ENCODE measurements around the gene SMTN. TPM values are rescaled to one million over a fixed set of nuclear protein-coding genes. Genes with fewer than 3 reads are reported as not detected.
A peak's percentile ranks its signal among the peaks of the same experiment; 100 is the strongest.

SMTN gene
- total and polyA plus RNA-seq, 4 donors = 97.7 to 1,240 (median 571) TPM

DNA sequence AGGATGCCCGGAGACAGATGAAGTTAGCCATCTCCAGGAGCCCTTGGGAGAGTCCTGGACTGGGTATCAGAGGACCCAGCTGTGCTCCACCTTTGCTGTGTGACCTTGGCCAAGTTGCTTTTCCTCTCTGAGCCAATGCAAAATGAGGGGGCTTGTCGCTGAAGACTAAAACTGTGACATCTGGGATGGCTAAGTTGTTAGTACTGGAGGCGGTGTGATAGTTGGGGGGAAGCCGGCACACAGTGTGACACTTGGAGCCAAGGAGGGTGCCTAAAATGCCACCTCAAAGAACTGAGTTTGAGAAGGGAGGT is 42.1 kb downstream of the SMTN start:
- 73 to 79% methylated on average over 4 of the region's 4 CpGs for WGBS, 2 donors
- Histone ChIP-seq H3K4me3 (ENCODE audit: low read length in 2 of 2) (peak overlapping the region in 1 of 2 donors; percentile 40), H3K27me3 (ENCODE audit: control insufficient read depth in 1 of 2, insufficient read depth in 2 of 2, low read length in 1 of 2) (no peaks in the 10 kb centered on the region), H3K4me1 (ENCODE audit: control insufficient read depth in 1 of 2, insufficient read depth in 2 of 2, low read length in 2 of 2) (no peaks in the 10 kb centered on the region), H3K9me3 (ENCODE audit: control insufficient read depth, low read length) (no peaks in the 10 kb centered on the region), H3K27ac (ENCODE audit: low read depth in 1 of 2, low read length in 2 of 2) (no peak overlapping the region), H3K36me3 (ENCODE audit: control insufficient read depth in 1 of 2, insufficient read depth in 2 of 2, low read length in 1 of 2) (no peaks in the 10 kb centered on the region)
- intact Hi-C loops (cut with DNase I) = loop anchor here in 1 of 2 donors (5.0 kb wide), 1 partner anchor 89 kb away; the partner anchor contains the start of gene LIMK2
- DNase-seq = no peak
- ATAC-seq (ENCODE audit: low FRiP score) = no peak

DNA sequence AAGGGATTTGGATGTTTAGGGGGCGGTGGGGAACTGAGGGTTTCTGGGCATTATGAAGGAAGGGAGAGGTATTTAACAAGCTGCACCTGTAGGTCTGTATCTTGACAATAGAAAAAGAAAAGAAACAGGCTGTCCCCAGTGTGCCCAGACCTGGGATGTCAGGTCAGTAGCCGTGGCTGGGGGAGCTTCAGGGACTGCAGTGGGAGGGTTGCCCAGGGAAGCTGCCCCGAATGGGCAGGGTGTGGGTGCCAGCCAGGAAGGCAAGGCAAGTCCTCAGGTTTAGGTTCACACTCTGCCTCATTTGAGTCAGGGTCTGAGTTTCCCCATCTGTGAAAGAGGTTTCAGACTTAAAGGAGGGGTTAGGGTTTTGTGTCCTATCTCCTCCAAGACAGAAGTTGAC is 43.2 kb downstream of the SMTN start:
- DNase-seq (peak in 1 of 2 donors; percentile 56), ATAC-seq (ENCODE audit: low FRiP score) (no peak)
- intact Hi-C loops (cut with DNase I) = loop anchor here in 1 of 2 donors (5.0 kb wide), 1 partner anchor 88 kb away; the partner anchor contains the start of gene LIMK2
- Histone ChIP-seq H3K36me3 (ENCODE audit: control insufficient read depth in 1 of 2, insufficient read depth in 2 of 2, low read length in 1 of 2) (no peaks in the 10 kb centered on the region), H3K4me1 (ENCODE audit: control insufficient read depth in 1 of 2, insufficient read depth in 2 of 2, low read length in 2 of 2) (no peaks in the 10 kb centered on the region), H3K9me3 (ENCODE audit: control insufficient read depth, low read length) (no peaks in the 10 kb centered on the region), H3K27ac (ENCODE audit: low read depth in 1 of 2, low read length in 2 of 2) (no peak overlapping the region), H3K4me3 (ENCODE audit: low read length in 2 of 2) (no peak overlapping the region), H3K27me3 (ENCODE audit: control insufficient read depth in 1 of 2, insufficient read depth in 2 of 2, low read length in 1 of 2) (no peaks in the 10 kb centered on the region)
- 60 to 62% methylated on average over 3 of the region's 3 CpGs for WGBS, 2 donors

DNA sequence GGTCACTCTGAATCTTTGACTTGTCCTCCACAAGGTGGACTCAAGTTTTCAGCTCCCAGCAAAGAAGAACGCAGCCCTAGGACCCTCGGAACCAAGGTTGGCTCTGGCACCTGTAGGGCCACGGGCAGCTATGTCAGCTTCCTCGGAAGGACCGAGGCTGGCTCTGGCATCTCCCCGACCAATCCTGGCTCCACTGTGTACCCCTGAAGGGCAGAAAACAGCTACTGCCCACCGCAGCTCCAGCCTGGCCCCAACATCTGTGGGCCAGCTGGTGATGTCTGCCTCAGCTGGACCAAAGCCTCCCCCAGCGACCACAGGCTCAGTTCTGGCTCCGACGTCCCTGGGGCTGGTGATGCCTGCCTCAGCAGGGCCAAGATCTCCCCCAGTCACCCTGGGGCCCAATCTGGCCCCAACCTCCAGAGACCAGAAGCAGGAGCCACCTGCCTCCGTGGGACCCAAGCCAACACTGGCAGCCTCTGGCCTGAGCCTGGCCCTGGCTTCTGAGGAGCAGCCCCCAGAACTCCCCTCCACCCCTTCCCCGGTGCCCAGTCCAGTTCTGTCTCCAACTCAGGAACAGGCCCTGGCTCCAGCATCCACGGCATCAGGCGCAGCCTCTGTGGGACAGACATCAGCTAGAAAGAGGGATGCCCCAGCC is 43.8 kb downstream of the SMTN start:
- ATAC-seq (ENCODE audit: low FRiP score) (no peak), DNase-seq (peak in 1 of 2 donors; percentile 60)
- intact Hi-C loops (cut with DNase I) = loop anchor here in 1 of 2 donors (5.0 kb wide), 1 partner anchor 87 kb away; the partner anchor contains the start of gene LIMK2
- no peak overlapping the region for H3K4me3 ChIP-seq (ENCODE audit: low read length in 2 of 2)
- no peaks in the 10 kb centered on the region for H3K4me1 ChIP-seq (ENCODE audit: control insufficient read depth in 1 of 2, insufficient read depth in 2 of 2, low read length in 2 of 2)
- H3K36me3 ChIP-seq (ENCODE audit: control insufficient read depth in 1 of 2, insufficient read depth in 2 of 2, low read length in 1 of 2) = no peaks in the 10 kb centered on the region
- H3K27ac ChIP-seq (ENCODE audit: low read depth in 1 of 2, low read length in 2 of 2) = no peak overlapping the region
- no peaks in the 10 kb centered on the region for H3K9me3 ChIP-seq (ENCODE audit: control insufficient read depth, low read length)
- H3K27me3 ChIP-seq (ENCODE audit: control insufficient read depth in 1 of 2, insufficient read depth in 2 of 2, low read length in 1 of 2) = no peaks in the 10 kb centered on the region
- WGBS, 2 donors = 72 to 78% methylated on average over 14 of the region's 14 CpGs

DNA sequence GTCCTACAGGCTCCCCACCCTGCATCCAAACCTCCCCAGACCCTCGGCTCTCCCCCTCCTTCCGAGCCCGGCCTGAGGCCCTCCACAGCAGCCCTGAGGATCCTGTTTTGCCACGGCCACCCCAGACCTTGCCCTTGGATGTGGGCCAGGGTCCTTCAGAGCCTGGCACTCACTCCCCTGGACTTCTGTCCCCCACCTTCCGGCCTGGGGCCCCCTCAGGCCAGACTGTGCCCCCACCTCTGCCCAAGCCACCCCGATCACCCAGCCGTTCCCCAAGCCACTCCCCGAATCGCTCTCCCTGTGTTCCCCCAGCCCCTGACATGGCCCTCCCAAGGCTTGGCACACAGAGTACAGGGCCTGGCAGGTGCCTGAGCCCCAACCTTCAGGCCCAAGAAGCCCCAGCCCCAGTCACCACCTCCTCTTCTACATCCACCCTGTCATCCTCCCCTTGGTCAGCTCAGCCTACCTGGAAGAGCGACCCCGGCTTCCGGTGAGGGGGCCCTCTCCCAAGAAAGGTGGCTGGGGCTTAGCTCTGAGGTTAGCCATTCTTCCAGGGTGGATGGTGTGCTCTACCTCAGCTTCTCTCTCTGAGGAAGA is 44.5 kb downstream of the SMTN start:
- 85 to 88% methylated on average over 12 of the region's 12 CpGs for WGBS, 2 donors
- Histone ChIP-seq H3K4me3 (ENCODE audit: low read length in 2 of 2) (no peak overlapping the region), H3K4me1 (ENCODE audit: control insufficient read depth in 1 of 2, insufficient read depth in 2 of 2, low read length in 2 of 2) (no peaks in the 10 kb centered on the region), H3K27me3 (ENCODE audit: control insufficient read depth in 1 of 2, insufficient read depth in 2 of 2, low read length in 1 of 2) (no peaks in the 10 kb centered on the region), H3K36me3 (ENCODE audit: control insufficient read depth in 1 of 2, insufficient read depth in 2 of 2, low read length in 1 of 2) (no peaks in the 10 kb centered on the region), H3K27ac (ENCODE audit: low read depth in 1 of 2, low read length in 2 of 2) (no peak overlapping the region), H3K9me3 (ENCODE audit: control insufficient read depth, low read length) (no peaks in the 10 kb centered on the region)
- peak in 1 of 2 donors; percentile 63 for DNase-seq
- no peak for ATAC-seq (ENCODE audit: low FRiP score)
- intact Hi-C loops (cut with DNase I) = no loop called here

DNA sequence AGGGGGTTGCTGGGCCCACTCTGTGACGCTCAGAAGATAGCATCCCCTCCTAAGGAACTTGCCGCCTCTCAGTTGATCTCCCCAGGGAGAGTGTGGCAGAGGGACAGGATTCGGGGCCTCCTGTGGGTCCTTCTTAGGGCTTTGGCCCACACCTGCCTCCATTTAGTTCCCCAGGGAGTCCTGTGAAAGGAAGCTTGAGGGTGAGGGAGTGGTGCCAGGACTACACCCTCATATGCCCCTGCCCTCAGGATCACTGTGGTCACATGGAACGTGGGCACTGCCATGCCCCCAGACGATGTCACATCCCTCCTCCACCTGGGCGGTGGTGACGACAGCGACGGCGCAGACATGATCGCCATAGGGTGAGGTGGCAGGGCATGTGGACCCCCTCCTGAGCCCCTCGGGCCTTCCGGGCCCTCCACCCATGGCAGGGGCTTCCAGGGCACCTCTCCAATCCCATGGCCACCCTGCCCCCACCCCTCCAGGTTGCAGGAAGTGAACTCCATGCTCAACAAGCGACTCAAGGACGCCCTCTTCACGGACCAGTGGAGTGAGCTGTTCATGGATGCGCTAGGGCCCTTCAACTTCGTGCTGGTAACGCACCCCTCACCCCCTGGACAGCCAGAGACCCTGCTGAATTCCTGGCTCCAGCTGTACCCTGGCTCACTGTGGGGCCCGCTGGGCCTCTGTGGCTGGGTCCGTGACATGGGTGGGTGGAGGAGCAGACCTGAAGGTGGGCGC is 45.2 kb downstream of the SMTN start:
- 91 to 93% methylated on average over 22 of the region's 22 CpGs for WGBS, 2 donors
- Histone ChIP-seq H3K27ac (ENCODE audit: low read depth in 1 of 2, low read length in 2 of 2) (no peak overlapping the region), H3K4me1 (ENCODE audit: control insufficient read depth in 1 of 2, insufficient read depth in 2 of 2, low read length in 2 of 2) (no peaks in the 10 kb centered on the region), H3K27me3 (ENCODE audit: control insufficient read depth in 1 of 2, insufficient read depth in 2 of 2, low read length in 1 of 2) (no peaks in the 10 kb centered on the region), H3K4me3 (ENCODE audit: low read length in 2 of 2) (no peak overlapping the region), H3K36me3 (ENCODE audit: control insufficient read depth in 1 of 2, insufficient read depth in 2 of 2, low read length in 1 of 2) (no peaks in the 10 kb centered on the region), H3K9me3 (ENCODE audit: control insufficient read depth, low read length) (no peaks in the 10 kb centered on the region)
- intact Hi-C loops (cut with DNase I) = no loop called here
- DNase-seq = peak in 1 of 2 donors; percentile 63
- no peak for ATAC-seq (ENCODE audit: low FRiP score)

DNA sequence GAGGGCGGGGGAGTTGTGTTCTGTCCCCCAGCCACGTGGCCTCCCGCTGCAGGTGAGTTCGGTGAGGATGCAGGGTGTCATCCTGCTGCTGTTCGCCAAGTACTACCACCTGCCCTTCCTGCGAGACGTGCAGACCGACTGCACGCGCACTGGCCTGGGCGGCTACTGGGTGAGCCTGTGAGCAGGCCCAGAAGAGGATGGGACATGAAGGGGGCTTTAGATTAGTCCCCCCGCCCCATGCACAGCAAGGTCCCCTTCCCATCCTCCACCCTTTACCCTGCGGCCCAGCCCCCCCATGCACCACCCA is 45.7 kb downstream of the SMTN start:
- WGBS, 2 donors = 91 to 92% methylated on average over 13 of the region's 13 CpGs
- Histone ChIP-seq H3K4me1 (ENCODE audit: control insufficient read depth in 1 of 2, insufficient read depth in 2 of 2, low read length in 2 of 2) (no peaks in the 10 kb centered on the region), H3K27me3 (ENCODE audit: control insufficient read depth in 1 of 2, insufficient read depth in 2 of 2, low read length in 1 of 2) (no peaks in the 10 kb centered on the region), H3K36me3 (ENCODE audit: control insufficient read depth in 1 of 2, insufficient read depth in 2 of 2, low read length in 1 of 2) (no peaks in the 10 kb centered on the region), H3K27ac (ENCODE audit: low read depth in 1 of 2, low read length in 2 of 2) (no peak overlapping the region), H3K9me3 (ENCODE audit: control insufficient read depth, low read length) (no peaks in the 10 kb centered on the region), H3K4me3 (ENCODE audit: low read length in 2 of 2) (no peak overlapping the region)
- DNase-seq = no peak
- intact Hi-C loops (cut with DNase I) = no loop called here
- ATAC-seq (ENCODE audit: low FRiP score) = no peak

GRCh38 chr22:31127181-31127772 is 46.2 kb downstream of the SMTN start:
- intact Hi-C loops (cut with DNase I) = no loop called here
- DNase-seq = no peak
- 82 to 85% methylated on average over 19 of the region's 19 CpGs for WGBS, 2 donors
- Histone ChIP-seq H3K9me3 (ENCODE audit: control insufficient read depth, low read length) (no peaks in the 10 kb centered on the region), H3K36me3 (ENCODE audit: control insufficient read depth in 1 of 2, insufficient read depth in 2 of 2, low read length in 1 of 2) (no peaks in the 10 kb centered on the region), H3K27me3 (ENCODE audit: control insufficient read depth in 1 of 2, insufficient read depth in 2 of 2, low read length in 1 of 2) (no peaks in the 10 kb centered on the region), H3K4me1 (ENCODE audit: control insufficient read depth in 1 of 2, insufficient read depth in 2 of 2, low read length in 2 of 2) (no peaks in the 10 kb centered on the region), H3K4me3 (ENCODE audit: low read length in 2 of 2) (no peak overlapping the region), H3K27ac (ENCODE audit: low read depth in 1 of 2, low read length in 2 of 2) (no peak overlapping the region)
- ATAC-seq (ENCODE audit: low FRiP score) = no peak

GRCh38 chr22:31128156-31128555 is 47.0 kb downstream of the SMTN start:
- Histone ChIP-seq H3K27ac (ENCODE audit: low read depth in 1 of 2, low read length in 2 of 2) (no peak overlapping the region), H3K9me3 (ENCODE audit: control insufficient read depth, low read length) (no peaks in the 10 kb centered on the region), H3K27me3 (ENCODE audit: control insufficient read depth in 1 of 2, insufficient read depth in 2 of 2, low read length in 1 of 2) (no peaks in the 10 kb centered on the region), H3K36me3 (ENCODE audit: control insufficient read depth in 1 of 2, insufficient read depth in 2 of 2, low read length in 1 of 2) (no peaks in the 10 kb centered on the region), H3K4me3 (ENCODE audit: low read length in 2 of 2) (no peak overlapping the region), H3K4me1 (ENCODE audit: control insufficient read depth in 1 of 2, insufficient read depth in 2 of 2, low read length in 2 of 2) (no peaks in the 10 kb centered on the region)
- 96 to 97% methylated on average over 7 of the region's 7 CpGs for WGBS, 2 donors
- ATAC-seq (ENCODE audit: low FRiP score) = no peak
- intact Hi-C loops (cut with DNase I) = no loop called here
- DNase-seq = no peak
